GM23338 (cell line): ENCODE results near the gene TBK1. TPM values are rescaled to one million over a fixed set of nuclear protein-coding genes. Genes with fewer than 3 reads are reported as not detected.

Experiments used
- ATAC-seq: fragments of 200-7000 bp; cut with Tn5 transposase; 3 replicates; pipeline ENCODE4 v1.9.1; 2020
- DNase-seq: peaks from one replicate; pipeline ENCODE4 v3.0.0-alpha.2; 2015; ENCODE audit warnings: low spot score
- H2AFZ ChIP-seq: fragments of 200-600 bp; sonication (generic); 2 replicates; pipeline ENCODE4 v1.8.0; 2016; ENCODE audit warnings: antibody characterized with exemption, mild to moderate bottlenecking, moderate library complexity
- H3F3A ChIP-seq: fragments of 200-600 bp; sonication (generic); replicated peaks from 2 replicates; pipeline ENCODE4 v1.8.0; 2017; ENCODE audit warnings: antibody characterized with exemption, mixed run types, low read depth
- H3K27ac ChIP-seq: fragments of 200-600 bp; sonication (generic); 2 replicates; pipeline ENCODE4 v1.6.1; 2016; ENCODE audit warnings: low read depth
- H3K27me3 ChIP-seq: fragments of 200-600 bp; sonication (generic); 2 replicates; pipeline ENCODE4 v1.8.0; 2016; ENCODE audit warnings: mild to moderate bottlenecking, mixed run types, moderate library complexity; ENCODE audit not compliant: insufficient read depth
- H3K36me3 ChIP-seq: fragments of 200-600 bp; sonication (generic); 2 replicates; pipeline ENCODE4 v1.8.0; 2016; ENCODE audit warnings: mild to moderate bottlenecking; ENCODE audit not compliant: insufficient read depth
- H3K4me1 ChIP-seq: fragments of 200-600 bp; sonication (generic); 2 replicates; pipeline ENCODE4 v1.8.0; 2016; ENCODE audit warnings: mild to moderate bottlenecking, moderate library complexity; ENCODE audit not compliant: insufficient read depth
- H3K4me2 ChIP-seq: fragments of 200-600 bp; sonication (generic); 2 replicates; pipeline ENCODE4 v1.7.1; 2017; ENCODE audit warnings: mixed run types
- H3K4me3 ChIP-seq: fragments of 200-600 bp; sonication (generic); 2 replicates; pipeline ENCODE4 v1.6.1; 2016; ENCODE audit warnings: mixed run types
- H3K79me2 ChIP-seq: fragments of 200-600 bp; sonication (generic); replicated peaks from 2 replicates; pipeline ENCODE4 v1.8.0; 2017; ENCODE audit warnings: mild to moderate bottlenecking; ENCODE audit not compliant: insufficient read depth
- H3K9me2 ChIP-seq: fragments of 200-600 bp; sonication (generic); 2 replicates; pipeline ENCODE4 v1.8.0; 2017; ENCODE audit not compliant: insufficient read depth
- H4K20me1 ChIP-seq: fragments of 200-600 bp; sonication (generic); replicated peaks from 2 replicates; pipeline ENCODE4 v1.8.0; 2017; ENCODE audit warnings: mild to moderate bottlenecking; ENCODE audit not compliant: insufficient read depth
- H3K27ac Mint-ChIP-seq: 2 replicates; pipeline ENCODE4 v1.8.0; 2020; ENCODE audit warnings: inconsistent platforms, mild to moderate bottlenecking, moderate library complexity, mixed read lengths
- H3K27me3 Mint-ChIP-seq: 3 replicates; pipeline ENCODE4 v1.8.0; 2022; ENCODE audit warnings: low read depth, mild to moderate bottlenecking, moderate library complexity, mixed read lengths, inconsistent platforms; ENCODE audit not compliant: insufficient read depth, poor library complexity
- H3K36me3 Mint-ChIP-seq: 3 replicates; pipeline ENCODE4 v1.8.0; 2021; ENCODE audit warnings: low read depth, mild to moderate bottlenecking, inconsistent platforms, moderate library complexity, mixed read lengths
- H3K4me1 Mint-ChIP-seq: 3 replicates; pipeline ENCODE4 v1.8.0; 2020; ENCODE audit warnings: mild to moderate bottlenecking, inconsistent platforms, mixed read lengths
- H3K4me3 Mint-ChIP-seq: 3 replicates; pipeline ENCODE4 v1.8.0; 2021; ENCODE audit warnings: moderate library complexity, mild to moderate bottlenecking, inconsistent platforms, mixed read lengths
- H3K9me3 Mint-ChIP-seq: 3 replicates; pipeline ENCODE4 v1.8.0; 2020; ENCODE audit warnings: moderate library complexity, mild to moderate bottlenecking, inconsistent platforms, mixed read lengths
- CREB1 ChIP-seq: fragments of 250-450 bp; sonication (Bioruptor Pico); IDR thresholded peaks from 2 replicates; pipeline ENCODE4 v1.5.0; 2020; ENCODE audit warnings: low read depth, mild to moderate bottlenecking, moderate library complexity
- EZH2phosphoT487 ChIP-seq: fragments of 200-600 bp; sonication (generic); IDR thresholded peaks from one replicate; pipeline ENCODE4 v1.8.1; 2018; ENCODE audit warnings: antibody characterized with exemption; ENCODE audit not compliant: unreplicated experiment
- JUNB ChIP-seq: IDR thresholded peaks from one replicate; pipeline ENCODE4 v1.6.1; 2016; ENCODE audit warnings: antibody characterized with exemption; ENCODE audit not compliant: unreplicated experiment
- POLR2AphosphoS5 ChIP-seq: IDR thresholded peaks from 2 replicates; pipeline ENCODE4 v1.6.1; 2016; ENCODE audit warnings: antibody characterized with exemption, low read depth
- STAT1 ChIP-seq: IDR thresholded peaks from one replicate; pipeline ENCODE4 v1.6.1; 2016; ENCODE audit warnings: antibody characterized with exemption; ENCODE audit not compliant: unreplicated experiment
- polyA plus RNA-seq: library from polyadenylated mRNA; unstranded; fragments of >200 nt; fragmentation: Nextera tagmentation; extraction: Ambion mirVana; gene quantifications from 2 replicates; pipeline ENCODE4 v1.2.1, GENCODE V29; 2016
- total RNA-seq: library from RNA; depleted of rRNA; stranded (reverse); fragments of >200 nt; shearing (Covaris generic); gene quantifications from 2 replicates; pipeline ENCODE4 v1.2.3, GENCODE V29; 2014
- TF ChIP-seq, protein P1 (sequence below): fragments of 250-450 bp; sonication (Bioruptor Pico); IDR thresholded peaks from 2 replicates; pipeline ENCODE4 v1.5.0; 2020; ENCODE audit warnings: mild to moderate bottlenecking, moderate library complexity
- TF ChIP-seq, protein P2 (sequence below), 2 experiments: fragments of 200-600 bp in 1 of 2; sonication (generic) in 1 of 2; conservative IDR thresholded peaks; 2 replicates each; pipeline versions ENCODE4 v1.5.1 to v1.6.1; 2016 to 2017; ENCODE audit warnings: antibody characterized with exemption in 2 of 2, low read depth in 2 of 2, mild to moderate bottlenecking in 2 of 2, moderate library complexity in 1 of 2
- TF ChIP-seq, protein P3 (sequence below): IDR thresholded peaks from one replicate; pipeline ENCODE4 v1.6.1; 2018; ENCODE audit warnings: antibody characterized with exemption; ENCODE audit not compliant: unreplicated experiment
- TF ChIP-seq, protein P4 (sequence below): IDR thresholded peaks from 2 replicates; pipeline ENCODE4 v1.6.1; 2016; ENCODE audit warnings: antibody characterized with exemption

Gene TBK1
- total and polyA plus RNA-seq, 2 experiments from 2014 or later, result 21.7 to 29.9 TPM

DNA sequence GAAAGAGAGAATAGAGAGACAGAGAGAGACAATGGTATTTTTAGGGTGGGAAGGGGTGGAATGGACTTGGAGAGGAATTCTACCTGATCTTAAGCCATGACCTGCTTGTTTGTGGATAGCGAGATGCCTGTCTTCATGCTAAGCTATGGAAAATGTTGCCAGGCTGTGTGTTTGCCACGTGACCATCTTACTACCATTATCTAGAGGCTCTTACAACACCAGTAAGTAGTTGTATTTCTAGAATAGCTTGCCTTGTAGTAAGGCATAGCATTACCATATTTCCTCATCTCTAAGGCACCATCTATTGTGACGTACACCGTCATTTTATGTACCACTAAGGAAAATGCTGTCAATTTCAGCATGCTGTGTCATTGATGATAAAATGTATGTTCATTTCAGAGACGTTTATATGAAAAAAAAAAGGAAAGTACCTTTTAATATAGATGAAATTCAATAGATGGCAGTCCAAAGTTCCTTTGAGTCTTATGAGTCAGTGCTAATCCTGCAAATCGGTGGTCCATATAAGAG, 82.8 kb downstream of the TBK1 start (continued):
- TF ChIP-seq, protein P1, sequence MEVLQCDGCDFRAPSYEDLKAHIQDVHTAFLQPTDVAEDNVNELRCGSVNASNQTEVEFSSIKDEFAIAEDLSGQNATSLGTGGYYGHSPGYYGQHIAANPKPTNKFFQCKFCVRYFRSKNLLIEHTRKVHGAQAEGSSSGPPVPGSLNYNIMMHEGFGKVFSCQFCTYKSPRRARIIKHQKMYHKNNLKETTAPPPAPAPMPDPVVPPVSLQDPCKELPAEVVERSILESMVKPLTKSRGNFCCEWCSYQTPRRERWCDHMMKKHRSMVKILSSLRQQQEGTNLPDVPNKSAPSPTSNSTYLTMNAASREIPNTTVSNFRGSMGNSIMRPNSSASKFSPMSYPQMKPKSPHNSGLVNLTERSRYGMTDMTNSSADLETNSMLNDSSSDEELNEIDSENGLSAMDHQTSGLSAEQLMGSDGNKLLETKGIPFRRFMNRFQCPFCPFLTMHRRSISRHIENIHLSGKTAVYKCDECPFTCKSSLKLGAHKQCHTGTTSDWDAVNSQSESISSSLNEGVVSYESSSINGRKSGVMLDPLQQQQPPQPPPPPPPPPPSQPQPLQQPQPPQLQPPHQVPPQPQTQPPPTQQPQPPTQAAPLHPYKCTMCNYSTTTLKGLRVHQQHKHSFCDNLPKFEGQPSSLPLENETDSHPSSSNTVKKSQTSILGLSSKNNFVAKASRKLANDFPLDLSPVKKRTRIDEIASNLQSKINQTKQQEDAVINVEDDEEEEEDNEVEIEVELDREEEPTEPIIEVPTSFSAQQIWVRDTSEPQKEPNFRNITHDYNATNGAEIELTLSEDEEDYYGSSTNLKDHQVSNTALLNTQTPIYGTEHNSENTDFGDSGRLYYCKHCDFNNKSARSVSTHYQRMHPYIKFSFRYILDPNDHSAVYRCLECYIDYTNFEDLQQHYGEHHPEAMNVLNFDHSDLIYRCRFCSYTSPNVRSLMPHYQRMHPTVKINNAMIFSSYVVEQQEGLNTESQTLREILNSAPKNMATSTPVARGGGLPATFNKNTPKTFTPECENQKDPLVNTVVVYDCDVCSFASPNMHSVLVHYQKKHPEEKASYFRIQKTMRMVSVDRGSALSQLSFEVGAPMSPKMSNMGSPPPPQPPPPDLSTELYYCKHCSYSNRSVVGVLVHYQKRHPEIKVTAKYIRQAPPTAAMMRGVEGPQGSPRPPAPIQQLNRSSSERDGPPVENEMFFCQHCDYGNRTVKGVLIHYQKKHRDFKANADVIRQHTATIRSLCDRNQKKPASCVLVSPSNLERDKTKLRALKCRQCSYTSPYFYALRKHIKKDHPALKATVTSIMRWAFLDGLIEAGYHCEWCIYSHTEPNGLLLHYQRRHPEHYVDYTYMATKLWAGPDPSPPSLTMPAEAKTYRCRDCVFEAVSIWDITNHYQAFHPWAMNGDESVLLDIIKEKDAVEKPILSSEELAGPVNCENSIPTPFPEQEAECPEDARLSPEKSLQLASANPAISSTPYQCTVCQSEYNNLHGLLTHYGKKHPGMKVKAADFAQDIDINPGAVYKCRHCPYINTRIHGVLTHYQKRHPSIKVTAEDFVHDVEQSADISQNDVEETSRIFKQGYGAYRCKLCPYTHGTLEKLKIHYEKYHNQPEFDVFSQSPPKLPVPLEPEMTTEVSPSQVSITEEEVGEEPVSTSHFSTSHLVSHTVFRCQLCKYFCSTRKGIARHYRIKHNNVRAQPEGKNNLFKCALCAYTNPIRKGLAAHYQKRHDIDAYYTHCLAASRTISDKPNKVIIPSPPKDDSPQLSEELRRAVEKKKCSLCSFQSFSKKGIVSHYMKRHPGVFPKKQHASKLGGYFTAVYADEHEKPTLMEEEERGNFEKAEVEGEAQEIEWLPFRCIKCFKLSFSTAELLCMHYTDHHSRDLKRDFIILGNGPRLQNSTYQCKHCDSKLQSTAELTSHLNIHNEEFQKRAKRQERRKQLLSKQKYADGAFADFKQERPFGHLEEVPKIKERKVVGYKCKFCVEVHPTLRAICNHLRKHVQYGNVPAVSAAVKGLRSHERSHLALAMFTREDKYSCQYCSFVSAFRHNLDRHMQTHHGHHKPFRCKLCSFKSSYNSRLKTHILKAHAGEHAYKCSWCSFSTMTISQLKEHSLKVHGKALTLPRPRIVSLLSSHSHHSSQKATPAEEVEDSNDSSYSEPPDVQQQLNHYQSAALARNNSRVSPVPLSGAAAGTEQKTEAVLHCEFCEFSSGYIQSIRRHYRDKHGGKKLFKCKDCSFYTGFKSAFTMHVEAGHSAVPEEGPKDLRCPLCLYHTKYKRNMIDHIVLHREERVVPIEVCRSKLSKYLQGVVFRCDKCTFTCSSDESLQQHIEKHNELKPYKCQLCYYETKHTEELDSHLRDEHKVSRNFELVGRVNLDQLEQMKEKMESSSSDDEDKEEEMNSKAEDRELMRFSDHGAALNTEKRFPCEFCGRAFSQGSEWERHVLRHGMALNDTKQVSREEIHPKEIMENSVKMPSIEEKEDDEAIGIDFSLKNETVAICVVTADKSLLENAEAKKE (CRISPR knock-in tag), result no peak
- no peak for TF ChIP-seq STAT1
- TF ChIP-seq POLR2AphosphoS5, result no peak
- TF ChIP-seq EZH2phosphoT487, result no peak
- TF ChIP-seq, protein P2, sequence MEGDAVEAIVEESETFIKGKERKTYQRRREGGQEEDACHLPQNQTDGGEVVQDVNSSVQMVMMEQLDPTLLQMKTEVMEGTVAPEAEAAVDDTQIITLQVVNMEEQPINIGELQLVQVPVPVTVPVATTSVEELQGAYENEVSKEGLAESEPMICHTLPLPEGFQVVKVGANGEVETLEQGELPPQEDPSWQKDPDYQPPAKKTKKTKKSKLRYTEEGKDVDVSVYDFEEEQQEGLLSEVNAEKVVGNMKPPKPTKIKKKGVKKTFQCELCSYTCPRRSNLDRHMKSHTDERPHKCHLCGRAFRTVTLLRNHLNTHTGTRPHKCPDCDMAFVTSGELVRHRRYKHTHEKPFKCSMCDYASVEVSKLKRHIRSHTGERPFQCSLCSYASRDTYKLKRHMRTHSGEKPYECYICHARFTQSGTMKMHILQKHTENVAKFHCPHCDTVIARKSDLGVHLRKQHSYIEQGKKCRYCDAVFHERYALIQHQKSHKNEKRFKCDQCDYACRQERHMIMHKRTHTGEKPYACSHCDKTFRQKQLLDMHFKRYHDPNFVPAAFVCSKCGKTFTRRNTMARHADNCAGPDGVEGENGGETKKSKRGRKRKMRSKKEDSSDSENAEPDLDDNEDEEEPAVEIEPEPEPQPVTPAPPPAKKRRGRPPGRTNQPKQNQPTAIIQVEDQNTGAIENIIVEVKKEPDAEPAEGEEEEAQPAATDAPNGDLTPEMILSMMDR (conservative IDR thresholded peaks at IDR 0.05; ENCODE audit: low read depth in 2 of 2), result no peak
- no peak for TF ChIP-seq JUNB

DNA sequence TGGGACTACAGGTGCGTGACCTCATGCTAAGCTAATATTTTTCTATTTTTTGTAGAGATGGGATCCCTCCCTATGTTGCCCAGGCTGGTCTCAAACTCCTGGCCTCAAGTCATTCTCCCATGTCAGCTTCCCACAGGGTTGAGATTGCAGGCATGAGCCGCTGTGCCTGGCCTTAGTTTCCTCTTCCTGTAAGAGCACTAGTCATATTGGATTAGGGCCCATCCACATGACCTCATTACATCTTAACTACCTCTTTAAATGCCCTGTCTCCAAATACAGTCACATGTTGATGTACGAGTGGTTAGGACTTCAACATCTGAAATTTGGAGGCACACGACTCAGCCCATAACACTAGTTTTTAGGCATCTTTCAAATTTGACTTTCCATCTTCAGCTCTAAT, 86.2 kb downstream of the TBK1 start:
- no peaks in the 10 kb centered on the region for H4K20me1 ChIP-seq
- 0 out of 2 replicates have a peak, but pooled peaks cover 3% of the 10 kb centered on the region for H3F3A ChIP-seq
- no peaks in the 10 kb centered on the region for H3K27me3 Mint-ChIP-seq
- no peaks in the 10 kb centered on the region for H3K9me3 Mint-ChIP-seq
- no peaks in the 10 kb centered on the region for H3K9me2 ChIP-seq
- H3K36me3 ChIP-seq, result no peaks in the 10 kb centered on the region
- no peak overlapping the region for H3K27ac ChIP-seq
- H3K4me1 Mint-ChIP-seq, result no peaks in the 10 kb centered on the region
- H3K4me3 ChIP-seq, result no peak overlapping the region
- no peaks in the 10 kb centered on the region for H3K79me2 ChIP-seq
- DNase-seq, result no peak
- no peak overlapping the region for H3K4me2 ChIP-seq
- no peak for ATAC-seq
- H3K36me3 Mint-ChIP-seq, result no peaks in the 10 kb centered on the region
- H3K4me1 ChIP-seq, result no peaks in the 10 kb centered on the region
- H3K4me3 Mint-ChIP-seq, result no peak overlapping the region
- H3K27ac Mint-ChIP-seq, result no peak overlapping the region
- H2AFZ ChIP-seq, result no peak overlapping the region
- H3K27me3 ChIP-seq, result peaks cover 15% of the 10 kb centered on the region
- TF ChIP-seq STAT1 (no peak), POLR2AphosphoS5 (no peak), CREB1 (CRISPR knock-in tag) (no peak)
- TF ChIP-seq, protein P3, sequence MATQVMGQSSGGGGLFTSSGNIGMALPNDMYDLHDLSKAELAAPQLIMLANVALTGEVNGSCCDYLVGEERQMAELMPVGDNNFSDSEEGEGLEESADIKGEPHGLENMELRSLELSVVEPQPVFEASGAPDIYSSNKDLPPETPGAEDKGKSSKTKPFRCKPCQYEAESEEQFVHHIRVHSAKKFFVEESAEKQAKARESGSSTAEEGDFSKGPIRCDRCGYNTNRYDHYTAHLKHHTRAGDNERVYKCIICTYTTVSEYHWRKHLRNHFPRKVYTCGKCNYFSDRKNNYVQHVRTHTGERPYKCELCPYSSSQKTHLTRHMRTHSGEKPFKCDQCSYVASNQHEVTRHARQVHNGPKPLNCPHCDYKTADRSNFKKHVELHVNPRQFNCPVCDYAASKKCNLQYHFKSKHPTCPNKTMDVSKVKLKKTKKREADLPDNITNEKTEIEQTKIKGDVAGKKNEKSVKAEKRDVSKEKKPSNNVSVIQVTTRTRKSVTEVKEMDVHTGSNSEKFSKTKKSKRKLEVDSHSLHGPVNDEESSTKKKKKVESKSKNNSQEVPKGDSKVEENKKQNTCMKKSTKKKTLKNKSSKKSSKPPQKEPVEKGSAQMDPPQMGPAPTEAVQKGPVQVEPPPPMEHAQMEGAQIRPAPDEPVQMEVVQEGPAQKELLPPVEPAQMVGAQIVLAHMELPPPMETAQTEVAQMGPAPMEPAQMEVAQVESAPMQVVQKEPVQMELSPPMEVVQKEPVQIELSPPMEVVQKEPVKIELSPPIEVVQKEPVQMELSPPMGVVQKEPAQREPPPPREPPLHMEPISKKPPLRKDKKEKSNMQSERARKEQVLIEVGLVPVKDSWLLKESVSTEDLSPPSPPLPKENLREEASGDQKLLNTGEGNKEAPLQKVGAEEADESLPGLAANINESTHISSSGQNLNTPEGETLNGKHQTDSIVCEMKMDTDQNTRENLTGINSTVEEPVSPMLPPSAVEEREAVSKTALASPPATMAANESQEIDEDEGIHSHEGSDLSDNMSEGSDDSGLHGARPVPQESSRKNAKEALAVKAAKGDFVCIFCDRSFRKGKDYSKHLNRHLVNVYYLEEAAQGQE, result no peak
- TF ChIP-seq, protein P4, sequence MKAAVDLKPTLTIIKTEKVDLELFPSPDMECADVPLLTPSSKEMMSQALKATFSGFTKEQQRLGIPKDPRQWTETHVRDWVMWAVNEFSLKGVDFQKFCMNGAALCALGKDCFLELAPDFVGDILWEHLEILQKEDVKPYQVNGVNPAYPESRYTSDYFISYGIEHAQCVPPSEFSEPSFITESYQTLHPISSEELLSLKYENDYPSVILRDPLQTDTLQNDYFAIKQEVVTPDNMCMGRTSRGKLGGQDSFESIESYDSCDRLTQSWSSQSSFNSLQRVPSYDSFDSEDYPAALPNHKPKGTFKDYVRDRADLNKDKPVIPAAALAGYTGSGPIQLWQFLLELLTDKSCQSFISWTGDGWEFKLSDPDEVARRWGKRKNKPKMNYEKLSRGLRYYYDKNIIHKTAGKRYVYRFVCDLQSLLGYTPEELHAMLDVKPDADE, result no peak
